HG03280 (cell line): ENCODE measurements around the gene ENTHD1.
"Not testable (repeated sequence)": the region's sequence is repeated elsewhere in the genome, so short reads cannot be mapped to it uniquely, and the experiment has no call there.

Experiments
- ATAC-seq: cut with Tn5 transposase; IDR thresholded peaks from one replicate; pipeline ENCODE4 v1.9.1; 2021; ENCODE audit warnings: mild to moderate bottlenecking, moderate library complexity; ENCODE audit not compliant: unreplicated experiment

The ENTHD1 gene

GRCh38 chr22:39900306-39901227, 7.0 kb upstream of the ENTHD1 start, which contains the start of gene GRAP2:
Gene GRAP2, plus strand, starts transcription at chr22:39901084. Its CDS starts 46,023 bp downstream, at chr22:39947107.
- ATAC-seq: no peak

GRCh38 chr22:39898997-39899396, 5.4 kb upstream of the ENTHD1 start:
- ATAC-seq: no peak

- no peak for ATAC-seq
Observed at GRCh38 chr22:39897841-39898240, 4.3 kb upstream of the ENTHD1 start.

- no peak for ATAC-seq
Observed at GRCh38 chr22:39896313-39896996, 2.9 kb upstream of the ENTHD1 start.

GRCh38 chr22:39895682-39896081, 2.1 kb upstream of the ENTHD1 start:
- no peak for ATAC-seq

GRCh38 chr22:39894554-39895092, 1.1 kb upstream of the ENTHD1 start:
- no peak for ATAC-seq

GRCh38 chr22:39889924-39890323, 3.6 kb downstream of the ENTHD1 start:
- ATAC-seq: not testable (repeated sequence)

- no peak for ATAC-seq
Observed at GRCh38 chr22:39883057-39883456, 10.5 kb downstream of the ENTHD1 start.

- ATAC-seq: no peak
Observed at GRCh38 chr22:39880722-39881121, 12.8 kb downstream of the ENTHD1 start.

GRCh38 chr22:39877079-39877845, 16.3 kb downstream of the ENTHD1 start:
- no peak for ATAC-seq

- not testable (repeated sequence) for ATAC-seq
Observed at GRCh38 chr22:39875176-39875885, 18.2 kb downstream of the ENTHD1 start.

GRCh38 chr22:39873965-39874364, 19.6 kb downstream of the ENTHD1 start:
- no peak for ATAC-seq

- no peak for ATAC-seq
Observed at GRCh38 chr22:39872548-39872947, 21.0 kb downstream of the ENTHD1 start.

- ATAC-seq: no peak
Observed at GRCh38 chr22:39871008-39871798, 22.4 kb downstream of the ENTHD1 start.

GRCh38 chr22:39869797-39870196, 23.8 kb downstream of the ENTHD1 start:
- not testable (repeated sequence) for ATAC-seq

GRCh38 chr22:39868741-39869140, 24.8 kb downstream of the ENTHD1 start:
- no peak for ATAC-seq

GRCh38 chr22:39859903-39860588, 33.5 kb downstream of the ENTHD1 start:
- ATAC-seq: no peak

- no peak for ATAC-seq
Observed at GRCh38 chr22:39856588-39856987, 37.0 kb downstream of the ENTHD1 start.

GRCh38 chr22:39852799-39853198, 40.8 kb downstream of the ENTHD1 start:
- ATAC-seq: no peak
